Pancreas (tissue), 10 donors: ENCODE measurements around the gene NAV3. TPM values are rescaled to one million over a fixed set of nuclear protein-coding genes. Genes with fewer than 3 reads are reported as not detected.
A peak's percentile ranks its signal among the peaks of the same experiment; 100 is the strongest.
"Not testable (repeated sequence)": the region's sequence is repeated elsewhere in the genome, so short reads cannot be mapped to it uniquely, and the experiment has no call there.

Experiments used
- ATAC-seq, 4 donors: fragments of 200-7000 bp; cut with Tn5 transposase; one replicate each; pipeline versions ENCODE4 v1.8.0 to v1.9.1; 2020; ENCODE audit warnings: mild to moderate bottlenecking in 4 of 4, moderate library complexity in 4 of 4
- DNase-seq, 6 donors: peaks; one replicate each; pipeline ENCODE4 v3.0.0-alpha.2; 2020
- FAIRE-seq: peaks from 2 replicates; lab custom pipeline; 2012; peaks lifted over from hg19 to GRCh38; lab: Jason Lieb, UNC
- H3K27ac ChIP-seq, 4 donors: fragments of 200-600 bp; sonication (generic); 1 replicate in 3 of 4; 2 replicates in 1 of 4; pipeline versions ENCODE4 v1.5.0 to v1.8.0; 2020
- H3K27me3 ChIP-seq, 4 donors: fragments of 200-600 bp; one replicate each; pipeline ENCODE4 v1.8.0; 2021
- H3K36me3 ChIP-seq, 3 donors: fragments of 200-600 bp; sonication (generic) in 1 of 3; one replicate each; pipeline versions ENCODE4 v1.5.0 to v1.8.0; 2020 to 2021
- H3K4me1 ChIP-seq, 3 donors: fragments of 200-600 bp; one replicate each; pipeline ENCODE4 v1.8.0; 2021
- H3K4me3 ChIP-seq, 4 donors: fragments of 200-600 bp; sonication (generic) in 2 of 4; one replicate each; pipeline versions ENCODE4 v1.5.0 to v1.8.0; 2020 to 2021
- H3K9me3 ChIP-seq, 4 donors: fragments of 200-600 bp; one replicate each; pipeline ENCODE4 v1.8.0; 2021
- WGBS, 2 donors: extraction: QIAGEN DNeasy Blood & Tissue Kit; methylation state at CpG; one replicate each; pipeline ENCODE4 v1.1.7; 2013; 5-methylcytosine and 5-hydroxymethylcytosine counted together
- intact Hi-C, 3 donors: fragments of 100-400 bp; cut with DNase I; formaldehyde crosslinking; loops; one replicate each; pipeline versions ENCODE4 v1.11.1 to v1.14.2; 2022
- polyA plus RNA-seq, 2 donors: library from polyadenylated mRNA; stranded (reverse); fragments of 200-250 nt; gene quantifications; one replicate each; pipeline ENCODE4 v1.2.3, GENCODE V29; 2013
- total RNA-seq, 6 donors: library from RNA; stranded (reverse); fragmentation: NEBNext Ultra II Directional in 4 of 6; extraction: Animal tissue kit (Norgen Biotek cat#: 25700) in 4 of 6; gene quantifications; one replicate each; pipeline versions ENCODE4 v1.2.1 to v1.2.4, GENCODE V29; 2021 to 2023
- TF ChIP-seq, protein P1 (sequence below), 4 donors: fragments of 200-600 bp; sonication (generic) in 3 of 4; IDR thresholded peaks; one replicate each; pipeline versions ENCODE4 v1.5.0 to v1.8.0; 2021; ENCODE audit warnings: antibody characterized with exemption in 4 of 4
- donor health status: healthy with polysubstance abuse.
- donor health status: DM: no; HTN: no; CAD: no; lungs with moderate emphysema.
- donor health status: DM: no; HTN: no; CAD: no.
- donor health status: control.
- donor health status: control.
- donor health status: Bipolar disorder and iron deficiency.
- donor health status: DM: yes; HTN: yes; CAD: no.
- donor health status: DM: no; HTN: no; CAD: no.
- donor health status: DM: no; HTN: no; CAD: no.
- donor health status: DM: yes; HTN: yes; CAD: no.

The NAV3 gene
- total and polyA plus RNA-seq, 8 donors: 0.46 to 3.7 (median 0.68) TPM

DNA sequence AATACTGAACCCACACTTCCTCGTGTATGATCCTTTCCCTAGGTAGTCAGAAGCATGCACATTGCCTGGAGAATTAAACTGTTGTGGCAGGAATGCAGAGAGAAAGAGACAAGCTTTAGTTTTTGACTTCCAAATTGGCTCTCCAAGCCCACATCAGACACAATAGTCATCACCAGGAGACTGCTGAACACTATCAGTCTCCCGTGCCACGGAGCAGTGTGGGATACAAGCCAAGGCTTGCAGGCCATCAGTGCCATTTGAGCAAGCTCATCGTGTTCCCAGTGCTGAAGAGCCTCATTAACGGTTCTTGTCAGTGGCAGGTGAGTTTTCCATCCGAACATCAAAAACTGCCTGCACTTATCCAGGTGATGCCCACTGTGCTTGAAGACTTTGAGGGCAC, 410.8 kb downstream of the NAV3 start:
- H3K4me1 ChIP-seq: no peaks in the 10 kb centered on the region
- TF ChIP-seq, protein P1, sequence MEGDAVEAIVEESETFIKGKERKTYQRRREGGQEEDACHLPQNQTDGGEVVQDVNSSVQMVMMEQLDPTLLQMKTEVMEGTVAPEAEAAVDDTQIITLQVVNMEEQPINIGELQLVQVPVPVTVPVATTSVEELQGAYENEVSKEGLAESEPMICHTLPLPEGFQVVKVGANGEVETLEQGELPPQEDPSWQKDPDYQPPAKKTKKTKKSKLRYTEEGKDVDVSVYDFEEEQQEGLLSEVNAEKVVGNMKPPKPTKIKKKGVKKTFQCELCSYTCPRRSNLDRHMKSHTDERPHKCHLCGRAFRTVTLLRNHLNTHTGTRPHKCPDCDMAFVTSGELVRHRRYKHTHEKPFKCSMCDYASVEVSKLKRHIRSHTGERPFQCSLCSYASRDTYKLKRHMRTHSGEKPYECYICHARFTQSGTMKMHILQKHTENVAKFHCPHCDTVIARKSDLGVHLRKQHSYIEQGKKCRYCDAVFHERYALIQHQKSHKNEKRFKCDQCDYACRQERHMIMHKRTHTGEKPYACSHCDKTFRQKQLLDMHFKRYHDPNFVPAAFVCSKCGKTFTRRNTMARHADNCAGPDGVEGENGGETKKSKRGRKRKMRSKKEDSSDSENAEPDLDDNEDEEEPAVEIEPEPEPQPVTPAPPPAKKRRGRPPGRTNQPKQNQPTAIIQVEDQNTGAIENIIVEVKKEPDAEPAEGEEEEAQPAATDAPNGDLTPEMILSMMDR (IDR thresholded peaks at IDR 0.05): no peak
- FAIRE-seq (no peak), DNase-seq (no peak), ATAC-seq (no peak)
- no peaks in the 10 kb centered on the region for H3K36me3 ChIP-seq
- no peaks in the 10 kb centered on the region for H3K27me3 ChIP-seq
- H3K4me3 ChIP-seq: no peak overlapping the region
- WGBS, 2 donors: 51 to 65% methylated on average over 6 of the region's 6 CpGs
- H3K9me3 ChIP-seq: no peaks in the 10 kb centered on the region
- no peak overlapping the region for H3K27ac ChIP-seq
- intact Hi-C loops: no loop called here

DNA sequence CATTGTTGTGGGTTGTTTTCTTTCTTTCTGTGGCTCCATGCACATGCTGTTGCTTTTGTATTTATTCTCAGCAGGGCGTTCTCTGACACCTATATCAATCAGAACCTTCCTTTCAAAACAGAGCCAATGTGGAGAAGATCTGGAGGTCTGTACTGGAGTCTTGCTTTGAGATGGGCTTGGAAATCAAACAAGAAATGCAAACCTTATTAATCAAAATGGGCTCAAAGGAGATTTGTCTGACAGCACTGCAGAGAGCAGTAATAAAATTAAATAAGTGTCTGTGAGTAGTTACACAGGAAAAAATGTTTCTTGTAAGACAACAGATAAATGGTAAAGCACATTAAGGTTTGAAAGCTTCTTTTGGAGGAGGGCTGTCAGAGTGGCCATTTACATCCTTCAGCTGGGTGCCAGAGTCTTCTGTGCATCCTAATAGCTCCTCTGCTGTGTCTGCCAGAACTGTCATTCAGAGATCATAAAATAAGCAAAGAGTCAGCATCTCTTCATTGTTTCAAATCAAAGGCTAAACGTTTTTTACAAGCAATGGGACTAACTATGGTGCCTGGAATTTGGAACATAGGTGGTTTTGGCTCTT, 414.3 kb downstream of the NAV3 start:
- H3K36me3 ChIP-seq: no peaks in the 10 kb centered on the region

GRCh38 chr12:78248321-78248720, 417.6 kb downstream of the NAV3 start:
- no peak overlapping the region for H3K4me3 ChIP-seq
- H3K4me1 ChIP-seq: no peaks in the 10 kb centered on the region
- no peaks in the 10 kb centered on the region for H3K27me3 ChIP-seq
- H3K9me3 ChIP-seq: no peaks in the 10 kb centered on the region
- TF ChIP-seq, protein P1 (IDR thresholded peaks at IDR 0.05): no peak
- WGBS, 2 donors: 30 to 41% methylated on average over 1 of the region's 1 CpG
- DNase-seq: no peak
- no peaks in the 10 kb centered on the region for H3K36me3 ChIP-seq
- intact Hi-C loops: no loop called here
- H3K27ac ChIP-seq: no peak overlapping the region
- ATAC-seq: no peak
- FAIRE-seq: no peak

More for the DNA sequence above, 414.3 kb downstream of the NAV3 start:
- ATAC-seq: no peak
- no peak overlapping the region for H3K4me3 ChIP-seq
- no peaks in the 10 kb centered on the region for H3K9me3 ChIP-seq
- no peak overlapping the region for H3K27ac ChIP-seq
- WGBS, 2 donors: 17 to 18% methylated on average over 2 of the region's 2 CpGs
- no peak for FAIRE-seq
- H3K27me3 ChIP-seq: no peaks in the 10 kb centered on the region
- no peak for DNase-seq
- intact Hi-C loops: no loop called here
- TF ChIP-seq, protein P1 (IDR thresholded peaks at IDR 0.05): no peak
- no peaks in the 10 kb centered on the region for H3K4me1 ChIP-seq

GRCh38 chr12:78249578-78249977, 418.9 kb downstream of the NAV3 start:
- WGBS, 2 donors: 39 to 44% methylated on average over 3 of the region's 3 CpGs
- DNase-seq: no peak
- H3K27ac ChIP-seq: no peak overlapping the region
- TF ChIP-seq, protein P1 (IDR thresholded peaks at IDR 0.05): no peak
- no peaks in the 10 kb centered on the region for H3K9me3 ChIP-seq
- H3K27me3 ChIP-seq: no peaks in the 10 kb centered on the region
- no peak for FAIRE-seq
- H3K36me3 ChIP-seq: no peaks in the 10 kb centered on the region
- H3K4me1 ChIP-seq: no peaks in the 10 kb centered on the region
- intact Hi-C loops: no loop called here
- no peak overlapping the region for H3K4me3 ChIP-seq
- ATAC-seq: no peak

DNA sequence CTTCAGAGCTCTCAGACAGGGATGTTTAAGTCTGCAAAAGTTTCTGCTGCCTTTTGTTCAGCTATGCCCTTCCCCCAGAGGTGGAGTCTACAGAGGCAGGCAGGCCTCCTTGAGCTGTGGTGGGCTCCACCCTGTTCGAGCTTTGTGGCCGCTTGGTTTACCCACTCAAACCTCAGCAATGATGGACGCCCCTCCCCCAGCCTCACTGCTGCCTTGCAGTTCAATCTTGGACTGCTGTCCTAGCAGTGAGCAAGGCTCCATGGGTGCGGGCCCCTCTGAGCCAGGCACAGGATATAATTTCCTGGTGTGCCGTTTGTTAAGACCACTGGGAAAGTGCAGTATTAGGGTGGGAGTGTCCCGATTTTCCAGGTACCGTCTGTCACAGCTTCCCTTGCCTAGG, 427.0 kb downstream of the NAV3 start:
- intact Hi-C loops, FAIRE-seq, H3K9me3 ChIP-seq, H3K4me3 ChIP-seq, H3K27me3 ChIP-seq, H3K36me3 ChIP-seq, H3K27ac ChIP-seq, ATAC-seq, H3K4me1 ChIP-seq: not testable (repeated sequence)
- peak in 1 of 6 donors; percentile 30 for DNase-seq
- WGBS, 2 donors: 68 to 82% methylated on average over 7 of the region's 7 CpGs
